MCF 10A (cell line): ENCODE results near the gene MIOX. TPM values are rescaled to one million over a fixed set of nuclear protein-coding genes. Genes with fewer than 3 reads are reported as not detected.

Experiments
- BruUV-seq: library from RNA; stranded (reverse); fragments of 400-500 nt; replicated peaks from 2 replicates; lab custom pipeline; 2021; lab: Mats Ljungman, UMichigan
- CTCF ChIA-PET: fragments of 300-600 bp; sonication (Branson Sonifier 250); formaldehyde crosslinking; extraction: SDS; loops from one replicate; lab custom pipeline; 2021; ENCODE audit warnings: antibody characterized with exemption, inconsistent platforms; lab: Yijun Ruan, JAX
- POLR2A ChIA-PET: fragments of 300-600, 350-650 bp; sonication (Branson Sonifier 250); formaldehyde crosslinking; extraction: SDS; loops from one replicate; lab custom pipeline; 2020; ENCODE audit warnings: antibody characterized with exemption, inconsistent platforms; lab: Yijun Ruan, JAX
- DNase-seq: peaks from one replicate; pipeline ENCODE4 v3.0.0-alpha.2; 2018; ENCODE audit not compliant: unreplicated experiment
- H3K27ac Mint-ChIP-seq: one replicate; pipeline ENCODE4 v1.8.0; 2022; ENCODE audit warnings: mild to moderate bottlenecking, low read depth, mixed read lengths; ENCODE audit not compliant: unreplicated experiment
- H3K27me3 Mint-ChIP-seq: one replicate; pipeline ENCODE4 v1.8.0; 2022; ENCODE audit warnings: mixed read lengths; ENCODE audit not compliant: insufficient read depth, unreplicated experiment
- H3K36me3 Mint-ChIP-seq: one replicate; pipeline ENCODE4 v1.8.0; 2022; ENCODE audit warnings: mild to moderate bottlenecking, moderate library complexity, mixed read lengths; ENCODE audit not compliant: insufficient read depth, unreplicated experiment
- H3K4me1 Mint-ChIP-seq: one replicate; pipeline ENCODE4 v1.8.0; 2022; ENCODE audit warnings: mixed read lengths; ENCODE audit not compliant: insufficient read depth, unreplicated experiment
- H3K4me3 Mint-ChIP-seq: one replicate; pipeline ENCODE4 v1.8.0; 2022; ENCODE audit warnings: mild to moderate bottlenecking, moderate library complexity, mixed read lengths; ENCODE audit not compliant: unreplicated experiment
- H3K9me3 Mint-ChIP-seq: one replicate; pipeline ENCODE4 v1.8.0; 2022; ENCODE audit warnings: mixed read lengths; ENCODE audit not compliant: unreplicated experiment
- intact Hi-C: fragments of 100-400 bp; cut with micrococcal nuclease; formaldehyde crosslinking; loops from 2 replicates; pipeline ENCODE4 v1.14.1; 2022
- total RNA-seq: library from RNA; stranded (reverse); gene quantifications from 2 replicates; pipeline ENCODE4 v1.2.3, GENCODE V29; 2022
- TF ChIP-seq, protein P1 (sequence below): fragments of 200-600 bp; IDR thresholded peaks from one replicate; pipeline ENCODE4 v1.8.0; 2022; ENCODE audit warnings: antibody characterized with exemption, mild to moderate bottlenecking; ENCODE audit not compliant: unreplicated experiment

MIOX gene
- total RNA-seq, 1 experiment from 2014 or later, result 0.63 TPM

DNA sequence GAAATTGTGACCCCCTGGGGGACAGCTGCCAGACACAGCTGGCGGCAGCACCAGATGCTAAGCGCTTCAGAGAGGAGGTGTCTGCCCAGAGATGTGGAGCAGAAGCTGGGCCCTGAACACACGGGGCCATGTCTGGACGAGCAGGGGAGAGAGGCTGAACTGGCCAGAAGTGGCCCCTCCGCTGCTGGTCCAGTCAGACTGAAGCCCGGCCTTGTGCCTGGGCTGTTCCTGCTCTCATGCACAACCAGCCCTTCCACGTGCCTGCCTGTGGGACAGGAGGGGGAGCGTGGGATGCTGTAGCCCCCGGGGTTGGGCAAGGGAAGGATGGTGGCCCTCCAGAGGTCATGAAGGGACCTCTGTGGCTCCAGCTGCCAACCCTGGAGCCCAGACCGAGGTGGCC, 3.6 kb upstream of the MIOX start:
- ChIA-PET POLR2A (interaction anchor here (0.6 kb wide), 1 partner anchor 121 kb away, joined by 3 read pairs; no protein-coding TSS in a partner anchor), CTCF (no interaction called here)
- no peak for DNase-seq
- H3K27me3 Mint-ChIP-seq, result no peaks in the 10 kb centered on the region
- TF ChIP-seq, protein P1, sequence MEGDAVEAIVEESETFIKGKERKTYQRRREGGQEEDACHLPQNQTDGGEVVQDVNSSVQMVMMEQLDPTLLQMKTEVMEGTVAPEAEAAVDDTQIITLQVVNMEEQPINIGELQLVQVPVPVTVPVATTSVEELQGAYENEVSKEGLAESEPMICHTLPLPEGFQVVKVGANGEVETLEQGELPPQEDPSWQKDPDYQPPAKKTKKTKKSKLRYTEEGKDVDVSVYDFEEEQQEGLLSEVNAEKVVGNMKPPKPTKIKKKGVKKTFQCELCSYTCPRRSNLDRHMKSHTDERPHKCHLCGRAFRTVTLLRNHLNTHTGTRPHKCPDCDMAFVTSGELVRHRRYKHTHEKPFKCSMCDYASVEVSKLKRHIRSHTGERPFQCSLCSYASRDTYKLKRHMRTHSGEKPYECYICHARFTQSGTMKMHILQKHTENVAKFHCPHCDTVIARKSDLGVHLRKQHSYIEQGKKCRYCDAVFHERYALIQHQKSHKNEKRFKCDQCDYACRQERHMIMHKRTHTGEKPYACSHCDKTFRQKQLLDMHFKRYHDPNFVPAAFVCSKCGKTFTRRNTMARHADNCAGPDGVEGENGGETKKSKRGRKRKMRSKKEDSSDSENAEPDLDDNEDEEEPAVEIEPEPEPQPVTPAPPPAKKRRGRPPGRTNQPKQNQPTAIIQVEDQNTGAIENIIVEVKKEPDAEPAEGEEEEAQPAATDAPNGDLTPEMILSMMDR, result no peak
- BruUV-seq, result no TSS peak
- no peak overlapping the region for H3K27ac Mint-ChIP-seq
- intact Hi-C loops, result no loop called here
- H3K4me3 Mint-ChIP-seq, result peak overlapping the region; percentile 19
- peaks cover 15% of the 10 kb centered on the region for H3K4me1 Mint-ChIP-seq
- no peaks in the 10 kb centered on the region for H3K9me3 Mint-ChIP-seq
- no peaks in the 10 kb centered on the region for H3K36me3 Mint-ChIP-seq

- intact Hi-C loops, result no loop called here
- DNase-seq, result no peak
- Mint-ChIP-seq H3K27me3 (no peaks in the 10 kb centered on the region), H3K4me1 (peaks cover 15% of the 10 kb centered on the region), H3K27ac (no peak overlapping the region), H3K36me3 (no peaks in the 10 kb centered on the region), H3K4me3 (no peak overlapping the region), H3K9me3 (no peaks in the 10 kb centered on the region)
- ChIA-PET POLR2A (interaction anchor here (0.6 to 0.7 kb wide), 2 partner anchors 18 to 122 kb away, joined by 3 read pairs; no protein-coding TSS in a partner anchor), CTCF (interaction anchor here (0.9 to 1.3 kb wide), 3 partner anchors 12 to 239 kb away, joined by 3 to 7 read pairs (median 5); no protein-coding TSS in a partner anchor)
- TF ChIP-seq, protein P1, result no peak
- BruUV-seq, result no TSS peak
These were observed 3.1 kb upstream of the MIOX start for GRCh38 chr22:50483556-50483955.

- intact Hi-C loops, result loop anchor here (2.0 kb wide), 1 partner anchor 15 kb away; no protein-coding TSS in a partner anchor
- CTCF ChIA-PET, result interaction anchor here (0.6 to 1.3 kb wide), 4 partner anchors 11 to 240 kb away, joined by 3 to 7 read pairs (median 6); no protein-coding TSS in a partner anchor
- Mint-ChIP-seq H3K36me3 (no peaks in the 10 kb centered on the region), H3K4me3 (no peak overlapping the region), H3K9me3 (no peaks in the 10 kb centered on the region), H3K27me3 (no peaks in the 10 kb centered on the region), H3K4me1 (peaks cover 15% of the 10 kb centered on the region), H3K27ac (no peak overlapping the region)
- no peak for DNase-seq
- POLR2A ChIA-PET, result interaction anchor here (0.7 kb wide), 1 partner anchor 17 kb away, joined by 3 read pairs; no protein-coding TSS in a partner anchor
- TF ChIP-seq, protein P1, result no peak
- BruUV-seq, result no TSS peak
These were observed 2.4 kb upstream of the MIOX start for GRCh38 chr22:50483977-50484853.
